Panc1 (cell line): ENCODE data around the gene GDF11. TPM values are rescaled to one million over a fixed set of nuclear protein-coding genes. Genes with fewer than 3 reads are reported as not detected.

Experiments
- ATAC-seq: fragments of 200-7000 bp; cut with Tn5 transposase; 2 replicates; pipeline ENCODE4 v1.9.1; 2020; ENCODE audit warnings: mild to moderate bottlenecking, moderate library complexity
- BruUV-seq: library from RNA; stranded (reverse); fragments of 400-500 nt; replicated peaks from 2 replicates; lab custom pipeline; 2021; lab: Mats Ljungman, UMichigan
- CTCF ChIA-PET: fragments of 300-600 bp; sonication (Branson Sonifier 250); formaldehyde crosslinking; loops from one replicate; lab custom pipeline; 2022; ENCODE audit warnings: antibody characterized with exemption; lab: Charles Lee
- POLR2A ChIA-PET: fragments of 300-600 bp; sonication (Branson Sonifier 250); formaldehyde crosslinking; loops from one replicate; lab custom pipeline; 2022; ENCODE audit warnings: antibody characterized with exemption; lab: Charles Lee
- DNase-seq: peaks from one replicate; pipeline ENCODE4 v3.0.0-alpha.2; 2010; ENCODE audit warnings: low read depth, low spot score
- H3K27ac ChIP-seq: 2 replicates; pipeline ENCODE4 v1.5.1; 2011; ENCODE audit warnings: mild to moderate bottlenecking, low read length, inconsistent platforms
- H3K27me3 ChIP-seq: fragments of 200-500 bp; sonication (Bioruptor generic); 2 replicates; pipeline ENCODE4 v1.6.0; 2014; ENCODE audit warnings: low read length, inconsistent platforms; ENCODE audit not compliant: control insufficient read depth, insufficient read depth
- H3K36me3 ChIP-seq: fragments of 200-500 bp; sonication (Bioruptor generic); 2 replicates; pipeline ENCODE4 v1.5.1; 2014; ENCODE audit warnings: inconsistent platforms, mild to moderate bottlenecking, low read length, moderate library complexity; ENCODE audit not compliant: control insufficient read depth, insufficient read depth
- H3K4me1 ChIP-seq: 2 replicates; pipeline ENCODE4 v1.5.1; 2011; ENCODE audit warnings: inconsistent platforms, mild to moderate bottlenecking, low read length, moderate library complexity; ENCODE audit not compliant: control insufficient read depth, insufficient read depth
- H3K4me3 ChIP-seq, 2 experiments: 2 replicates each; pipeline ENCODE4 v1.5.1; 2011 to 2012; ENCODE audit warnings: low read depth in 2 of 2, low read length in 2 of 2, mild to moderate bottlenecking in 2 of 2, inconsistent platforms in 1 of 2, moderate library complexity in 1 of 2
- H3K9me3 ChIP-seq: fragments of 200-500 bp; sonication (Bioruptor generic); 2 replicates; pipeline ENCODE4 v1.5.1; 2014; ENCODE audit warnings: low read depth, mild to moderate bottlenecking, inconsistent platforms, low read length, moderate library complexity; ENCODE audit not compliant: control insufficient read depth, insufficient read depth
- CTCF ChIP-seq: fragments of 450-650 bp; IDR thresholded peaks from 2 replicates; pipeline ENCODE4 v1.5.1; 2017; ENCODE audit warnings: mild to moderate bottlenecking
- POLR2AphosphoS5 ChIP-seq: IDR thresholded peaks from 2 replicates; pipeline ENCODE4 v1.6.1; 2012; ENCODE audit warnings: mild to moderate bottlenecking, low read depth, low read length, moderate library complexity
- REST ChIP-seq, 2 experiments: IDR thresholded peaks; 2 replicates each; pipeline ENCODE4 v1.6.1; 2011 to 2012; ENCODE audit warnings: low read depth in 2 of 2, control low read depth in 1 of 2, low read length in 1 of 2, mild to moderate bottlenecking in 1 of 2, moderate library complexity in 1 of 2; ENCODE audit not compliant: insufficient read depth in 1 of 2
- SIN3A ChIP-seq: IDR thresholded peaks from 2 replicates; pipeline ENCODE4 v1.6.1; 2012; ENCODE audit warnings: low read depth, mild to moderate bottlenecking, low read length, moderate library complexity, borderline replicate concordance; ENCODE audit not compliant: insufficient read depth
- TCF7L2 ChIP-seq: IDR thresholded peaks from 2 replicates; pipeline ENCODE4 v1.6.1; 2011; ENCODE audit warnings: mild to moderate bottlenecking, low read depth, low read length, inconsistent platforms
- in situ Hi-C: cut with HindIII; loops from 2 replicates; pipeline ENCODE4 v1.10.0; 2016; ENCODE audit warnings: low sequenced_read_pairs, low pct_unique_long_range_greater_than_20kb
- intact Hi-C: fragments of 100-400 bp; cut with micrococcal nuclease; formaldehyde crosslinking; loops from one replicate; pipeline ENCODE4 v1.10.0; 2022; ENCODE audit not compliant: unreplicated experiment
- total RNA-seq: library from RNA; stranded (reverse); gene quantifications from one replicate; pipeline ENCODE4 v1.2.1, GENCODE V29; 2021; ENCODE audit not compliant: unreplicated experiment

The GDF11 gene
- total RNA-seq, 1 experiment from 2014 or later, result 11.8 TPM

- ATAC-seq (peak; percentile 88), DNase-seq (peak; percentile 78)
- CTCF ChIA-PET, result interaction anchor here (0.5 to 1.2 kb wide), 3 partner anchors 17 to 44 kb away, joined by 3 to 9 read pairs (median 4); a partner anchor contains a TSS
- no peak overlapping the region for H3K27ac ChIP-seq
- peaks cover 8% of the 10 kb centered on the region for H3K36me3 ChIP-seq
- intact Hi-C loops (loop anchor here (2.0 to 10.0 kb wide), 3 partner anchors 40 to 526 kb away; a partner anchor contains a TSS), in situ Hi-C loops (no loop called here)
- no peaks in the 10 kb centered on the region for H3K9me3 ChIP-seq
- no peak for TF ChIP-seq SIN3A
- TF ChIP-seq TCF7L2, result no peak
- peak; percentile 88 for TF ChIP-seq CTCF
- BruUV-seq, result no TSS peak
- H3K4me1 ChIP-seq, result peaks cover 31% of the 10 kb centered on the region
- no peaks in the 10 kb centered on the region for H3K27me3 ChIP-seq
- POLR2A ChIA-PET, result interaction anchor here (0.7 kb wide), 1 partner anchor 1281 kb away, joined by 12 read pairs; no protein-coding TSS in a partner anchor
- no peak overlapping the region for H3K4me3 ChIP-seq
These were observed 22.0 kb upstream of the GDF11 start for GRCh38 chr12:55720894-55721444.

GRCh38 chr12:55721601-55722213 lies 21.2 kb upstream of the GDF11 start:
- no peak overlapping the region for H3K27ac ChIP-seq
- H3K4me1 ChIP-seq, result peaks cover 35% of the 10 kb centered on the region
- H3K9me3 ChIP-seq, result no peaks in the 10 kb centered on the region
- DNase-seq, result no peak
- CTCF ChIA-PET, result interaction anchor here (0.6 to 1.2 kb wide), 2 partner anchors 40 to 63 kb away, joined by 3 to 9 read pairs; a partner anchor contains a TSS
- no TSS peak for BruUV-seq
- POLR2A ChIA-PET, result interaction anchor here (0.6 kb wide), 1 partner anchor 8 kb away, joined by 3 read pairs; no protein-coding TSS in a partner anchor
- no peak overlapping the region for H3K4me3 ChIP-seq
- ATAC-seq, result peak; percentile 18
- H3K27me3 ChIP-seq, result no peaks in the 10 kb centered on the region
- in situ Hi-C loops, result no loop called here
- intact Hi-C loops, result loop anchor here (2.0 to 10.0 kb wide), 3 partner anchors 41 to 527 kb away; a partner anchor contains a TSS
- H3K36me3 ChIP-seq, result peaks cover 8% of the 10 kb centered on the region
- TF ChIP-seq SIN3A (no peak), REST (IDR thresholded peaks at IDR 0.05; ENCODE audit: insufficient read depth in 1 of 2, low read depth in 2 of 2, low read length in 1 of 2) (no peak), TCF7L2 (no peak), CTCF (no peak), POLR2AphosphoS5 (no peak)
